Measurements from ENCODE around the gene KCTD5.
"Not testable (repeated sequence)": the region's sequence is repeated elsewhere in the genome, so short reads cannot be mapped to it uniquely, and the experiment has no call there.

Gene KCTD5

GRCh38 chr16:2682209-2683021, at the start of gene KCTD5:
Gene KCTD5, plus strand, starts transcription at chr16:2682523. Its CDS starts 26 bp downstream, at chr16:2682549.
- no peak for TF ChIP-seq CTCF (IDR thresholded peaks at IDR 0.05; ENCODE audit: low read depth, low read length, missing control alignments)
- DNase-seq (ENCODE audit: extremely low read depth, low read depth) = peak; percentile 84
- peak within 1 kb of the TSS; percentile 93 for H3K4me3 ChIP-seq (replicated peaks; ENCODE audit: low read depth, low read length)

GRCh38 chr16:2639071-2639721, 43.1 kb upstream of the KCTD5 start:
- not testable (repeated sequence) for DNase-seq (ENCODE audit: extremely low read depth, low read depth); H3K4me3 ChIP-seq (replicated peaks; ENCODE audit: low read depth, low read length)
- TF ChIP-seq CTCF (IDR thresholded peaks at IDR 0.05; ENCODE audit: low read depth, low read length, missing control alignments) = peak; percentile 5

GRCh38 chr16:2639722-2640072, 42.6 kb upstream of the KCTD5 start:
- not testable (repeated sequence) for DNase-seq (ENCODE audit: extremely low read depth, low read depth)

GRCh38 chr16:2642561-2642960, 39.8 kb upstream of the KCTD5 start:
- not testable (repeated sequence) for DNase-seq (ENCODE audit: extremely low read depth, low read depth); H3K4me3 ChIP-seq (replicated peaks; ENCODE audit: low read depth, low read length)

More at GRCh38 chr16:2639722-2640072, 42.6 kb upstream of the KCTD5 start:
- not testable (repeated sequence) for H3K4me3 ChIP-seq (replicated peaks; ENCODE audit: low read depth, low read length)

GRCh38 chr16:2644754-2645453, 37.4 kb upstream of the KCTD5 start:
- H3K4me3 ChIP-seq (replicated peaks; ENCODE audit: low read depth, low read length); DNase-seq (ENCODE audit: extremely low read depth, low read depth): not testable (repeated sequence)

GRCh38 chr16:2651268-2651871, 31.0 kb upstream of the KCTD5 start:
- DNase-seq (ENCODE audit: extremely low read depth, low read depth); H3K4me3 ChIP-seq (replicated peaks; ENCODE audit: low read depth, low read length): not testable (repeated sequence)

GRCh38 chr16:2653915-2654314, 28.4 kb upstream of the KCTD5 start:
- DNase-seq (ENCODE audit: extremely low read depth, low read depth); H3K4me3 ChIP-seq (replicated peaks; ENCODE audit: low read depth, low read length): not testable (repeated sequence)

GRCh38 chr16:2654949-2655348, 27.4 kb upstream of the KCTD5 start:
- DNase-seq (ENCODE audit: extremely low read depth, low read depth); H3K4me3 ChIP-seq (replicated peaks; ENCODE audit: low read depth, low read length): not testable (repeated sequence)

- no peak for DNase-seq (ENCODE audit: extremely low read depth, low read depth)
- H3K4me3 ChIP-seq (replicated peaks; ENCODE audit: low read depth, low read length) = no peak overlapping the region
- TF ChIP-seq CTCF (IDR thresholded peaks at IDR 0.05; ENCODE audit: low read depth, low read length, missing control alignments) = no peak
Measured at GRCh38 chr16:2656985-2657384, 25.3 kb upstream of the KCTD5 start.

- DNase-seq (ENCODE audit: extremely low read depth, low read depth); H3K4me3 ChIP-seq (replicated peaks; ENCODE audit: low read depth, low read length): not testable (repeated sequence)
Measured at GRCh38 chr16:2657803-2658202, 24.5 kb upstream of the KCTD5 start.

- DNase-seq (ENCODE audit: extremely low read depth, low read depth); H3K4me3 ChIP-seq (replicated peaks; ENCODE audit: low read depth, low read length): not testable (repeated sequence)
Measured at GRCh38 chr16:2659560-2659959, 22.8 kb upstream of the KCTD5 start.

- H3K4me3 ChIP-seq (replicated peaks; ENCODE audit: low read depth, low read length); DNase-seq (ENCODE audit: extremely low read depth, low read depth): not testable (repeated sequence)
Measured at GRCh38 chr16:2660014-2660662, 22.2 kb upstream of the KCTD5 start.

All from HFF-Myc (cell line).